ENCODE data around the gene SNAPIN. TPM values are rescaled to one million over a fixed set of nuclear protein-coding genes. Genes with fewer than 3 reads are reported as not detected.

Gene SNAPIN, protein sequence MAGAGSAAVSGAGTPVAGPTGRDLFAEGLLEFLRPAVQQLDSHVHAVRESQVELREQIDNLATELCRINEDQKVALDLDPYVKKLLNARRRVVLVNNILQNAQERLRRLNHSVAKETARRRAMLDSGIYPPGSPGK
- total RNA-seq (2014; rRNA removed; shearing (Covaris generic)), result 29.0 and 31.9 TPM in 2 replicates

DNA sequence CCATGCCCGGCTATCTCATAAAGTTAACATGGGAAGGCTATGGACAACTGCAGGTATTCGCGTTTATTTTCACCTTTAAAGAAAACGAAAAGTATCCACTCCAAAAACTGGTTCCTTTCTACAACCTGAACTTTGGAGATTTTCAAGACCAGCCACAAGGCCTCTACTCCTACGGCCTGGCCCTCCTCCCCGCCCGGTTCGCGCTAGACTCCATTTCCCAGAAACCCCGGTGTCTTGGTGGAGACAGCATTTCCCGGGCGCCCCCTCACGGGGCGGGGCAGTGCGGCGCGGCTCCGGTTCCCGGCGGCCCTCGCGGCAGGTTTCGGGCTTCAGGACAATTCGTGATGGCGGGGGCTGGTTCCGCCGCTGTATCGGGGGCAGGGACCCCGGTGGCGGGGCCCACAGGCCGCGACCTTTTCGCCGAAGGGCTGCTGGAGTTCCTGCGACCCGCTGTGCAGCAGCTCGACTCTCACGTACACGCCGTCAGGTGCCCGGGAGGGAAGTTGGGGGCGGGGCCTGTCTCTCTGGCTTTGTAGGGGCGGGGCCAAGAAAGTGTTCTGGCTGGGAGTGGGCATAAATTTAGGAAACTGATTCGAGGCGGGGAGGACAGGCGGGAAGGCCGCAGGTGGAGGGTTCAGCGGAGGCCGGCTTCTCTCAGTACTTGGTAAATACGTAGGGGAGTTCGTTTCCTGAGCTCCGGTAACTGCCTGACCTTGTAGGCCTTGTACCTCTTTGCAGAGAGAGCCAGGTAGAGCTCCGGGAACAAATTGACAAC is at the start of gene SNAPIN:
TSS of gene SNAPIN (plus strand) at position 304 of the 775 bp plus-strand sequence. CDS start at position 345, 41 bp downstream.
- Histone ChIP-seq H3K4me3 (peak within 1 kb of the TSS; percentile 92), H3K27ac (peak within 1 kb of the TSS; percentile 53), H3K27me3 (no peaks in the 10 kb centered on the region), H3K4me1 (no peaks in the 10 kb centered on the region), H3K9me3 (replicated peaks) (no peaks in the 10 kb centered on the region), H3K36me3 (peaks cover 27% of the 10 kb centered on the region)
- peak; percentile 88 to 90 for DNase-seq

DNA sequence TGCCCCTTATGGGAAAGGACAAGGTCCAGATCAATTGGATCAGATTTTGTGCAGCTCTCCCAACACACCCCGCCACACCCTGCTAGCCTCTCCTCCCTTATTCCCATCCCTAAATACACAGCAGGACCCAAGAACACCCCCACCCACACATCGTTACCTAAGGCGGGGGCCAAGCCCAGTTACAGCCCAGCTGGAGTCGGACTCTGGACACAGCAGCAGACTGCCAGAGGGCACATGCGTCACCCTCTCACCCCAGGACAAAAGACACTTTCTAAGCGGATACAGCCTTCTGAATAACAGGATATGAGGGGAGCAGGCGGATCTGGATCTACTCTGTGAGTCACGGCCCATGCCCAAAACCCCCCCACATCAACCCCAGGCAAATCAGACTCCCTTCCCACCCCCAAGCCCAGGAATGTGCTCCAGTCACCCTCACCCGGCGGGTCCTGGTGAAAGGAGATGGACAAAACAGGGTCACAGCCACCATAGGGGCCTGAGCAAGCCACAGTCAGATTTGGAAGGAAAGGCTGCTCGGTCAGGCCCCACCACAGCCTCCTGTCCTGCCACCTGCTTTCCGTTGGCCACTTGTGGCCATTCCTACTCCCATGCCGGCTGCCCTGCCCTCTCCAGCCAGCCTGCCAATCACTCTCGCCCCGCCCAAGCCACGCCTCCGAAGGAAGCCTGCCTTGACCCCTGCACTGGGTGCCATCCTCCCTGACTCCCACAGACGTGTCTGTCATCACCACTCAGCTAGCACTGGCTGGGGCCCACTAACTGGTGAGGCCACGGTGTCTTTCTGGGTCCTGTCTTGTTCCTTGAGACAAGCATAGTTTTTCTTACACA is 49.5 kb upstream of the SNAPIN start:
- Histone ChIP-seq H3K36me3 (no peaks in the 10 kb centered on the region), H3K9me3 (replicated peaks) (no peaks in the 10 kb centered on the region), H3K27ac (peak overlapping the region; percentile 95), H3K4me1 (peaks cover 33% of the 10 kb centered on the region), H3K27me3 (no peaks in the 10 kb centered on the region), H3K4me3 (peak overlapping the region; percentile 40)
- DNase-seq, result peak; percentile 74 to 77

DNA sequence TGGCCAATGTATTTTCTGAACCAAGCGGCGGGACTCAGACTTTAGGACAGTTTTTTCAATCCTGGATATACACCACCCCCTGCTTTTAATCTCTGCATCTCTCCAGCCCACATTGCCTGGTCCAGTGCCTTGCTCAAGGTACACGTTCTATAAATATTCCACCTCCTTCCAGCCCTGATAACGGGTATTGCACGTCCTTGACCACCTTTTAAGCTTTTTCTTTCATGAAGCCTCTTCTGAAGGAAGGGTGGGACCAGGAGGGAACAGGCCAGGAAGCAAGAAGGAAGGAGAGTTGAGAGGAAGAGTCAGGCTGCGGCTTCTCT is 49.0 kb upstream of the SNAPIN start:
- Histone ChIP-seq H3K27me3 (no peaks in the 10 kb centered on the region), H3K36me3 (no peaks in the 10 kb centered on the region), H3K4me3 (peak overlapping the region; percentile 40; the same call in 1 of the 2 replicates), H3K27ac (peak overlapping the region; percentile 95), H3K4me1 (peaks cover 33% of the 10 kb centered on the region), H3K9me3 (replicated peaks) (no peaks in the 10 kb centered on the region)
- no peak for DNase-seq

DNA sequence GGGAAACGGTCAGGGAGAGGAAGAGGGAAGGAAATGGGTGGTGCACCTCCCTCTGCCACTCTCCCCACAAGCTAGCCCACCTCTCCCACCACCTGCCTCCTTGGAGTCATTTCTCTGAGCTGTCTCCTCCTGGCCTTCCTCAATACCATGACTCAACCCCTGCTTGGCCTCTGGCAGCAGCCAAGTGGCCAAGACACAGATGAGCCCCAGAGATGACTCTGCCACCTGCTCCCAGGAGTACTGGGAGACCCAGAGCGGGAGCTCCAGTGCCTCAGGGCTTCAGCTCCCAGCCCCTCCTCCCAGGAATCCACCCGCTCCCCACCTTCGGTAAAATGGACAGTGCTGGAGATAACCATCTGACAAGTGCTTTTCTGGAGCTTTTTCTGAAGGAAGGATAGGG is 48.2 kb upstream of the SNAPIN start:
- H3K27me3 ChIP-seq, result no peaks in the 10 kb centered on the region
- H3K9me3 ChIP-seq (replicated peaks), result no peaks in the 10 kb centered on the region
- peaks cover 33% of the 10 kb centered on the region for H3K4me1 ChIP-seq
- no peak overlapping the region for H3K27ac ChIP-seq
- H3K4me3 ChIP-seq, result no peak overlapping the region
- H3K36me3 ChIP-seq, result no peaks in the 10 kb centered on the region
- no peak for DNase-seq

DNA sequence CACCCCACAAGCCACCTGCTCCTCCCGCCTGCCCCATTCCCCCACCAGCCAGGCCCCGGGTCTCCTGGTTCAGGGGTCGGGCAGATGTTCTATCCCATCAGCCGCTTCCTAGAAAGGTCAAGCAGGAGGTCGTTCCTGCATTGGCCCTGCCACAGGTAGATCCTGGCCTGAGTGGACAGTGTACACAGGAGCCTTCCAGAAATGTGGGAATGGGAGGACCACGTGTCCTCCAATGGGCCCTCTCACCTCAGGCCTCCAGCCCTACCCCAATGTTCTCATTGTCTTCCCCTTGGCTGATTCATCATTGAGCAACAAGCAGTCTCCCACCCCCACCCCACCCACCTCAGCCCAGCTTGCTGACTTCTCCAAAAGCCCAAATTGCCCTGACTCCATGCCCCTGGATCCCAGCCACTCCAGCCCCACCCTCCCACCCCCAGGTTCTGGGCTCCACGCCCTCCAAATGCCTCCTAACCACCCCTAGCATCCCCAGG is 47.6 kb upstream of the SNAPIN start:
- no peak overlapping the region for H3K27ac ChIP-seq

DNA sequence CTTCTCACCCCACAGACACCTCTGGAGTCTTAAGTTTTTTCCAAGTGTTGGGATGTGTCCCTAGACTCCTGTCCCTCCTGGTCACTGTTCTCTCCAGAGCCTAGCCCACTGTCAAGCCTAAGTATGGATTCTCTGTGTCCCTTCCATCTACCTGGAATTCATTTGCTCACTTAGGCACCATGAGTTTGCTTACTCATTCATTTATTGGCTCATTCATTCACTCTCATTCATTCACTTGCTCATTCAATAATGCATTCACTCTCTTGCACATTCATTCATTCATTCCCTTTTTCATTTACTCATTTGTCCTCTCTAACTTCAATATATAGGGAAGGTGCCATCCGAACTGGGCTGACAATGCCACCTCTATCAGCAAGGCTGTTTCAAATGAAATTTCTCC is 47.1 kb upstream of the SNAPIN start:
- no peak for DNase-seq
- Histone ChIP-seq H3K27me3 (no peaks in the 10 kb centered on the region), H3K4me1 (peaks cover 37% of the 10 kb centered on the region), H3K27ac (no peak overlapping the region), H3K4me3 (no peak overlapping the region), H3K9me3 (replicated peaks) (no peaks in the 10 kb centered on the region), H3K36me3 (no peaks in the 10 kb centered on the region)

More for the DNA sequence above, 47.6 kb upstream of the SNAPIN start:
- peaks cover 36% of the 10 kb centered on the region for H3K4me1 ChIP-seq
- DNase-seq, result no peak
- no peaks in the 10 kb centered on the region for H3K36me3 ChIP-seq
- H3K9me3 ChIP-seq (replicated peaks), result no peaks in the 10 kb centered on the region
- H3K4me3 ChIP-seq, result no peak overlapping the region
- H3K27me3 ChIP-seq, result no peaks in the 10 kb centered on the region

DNA sequence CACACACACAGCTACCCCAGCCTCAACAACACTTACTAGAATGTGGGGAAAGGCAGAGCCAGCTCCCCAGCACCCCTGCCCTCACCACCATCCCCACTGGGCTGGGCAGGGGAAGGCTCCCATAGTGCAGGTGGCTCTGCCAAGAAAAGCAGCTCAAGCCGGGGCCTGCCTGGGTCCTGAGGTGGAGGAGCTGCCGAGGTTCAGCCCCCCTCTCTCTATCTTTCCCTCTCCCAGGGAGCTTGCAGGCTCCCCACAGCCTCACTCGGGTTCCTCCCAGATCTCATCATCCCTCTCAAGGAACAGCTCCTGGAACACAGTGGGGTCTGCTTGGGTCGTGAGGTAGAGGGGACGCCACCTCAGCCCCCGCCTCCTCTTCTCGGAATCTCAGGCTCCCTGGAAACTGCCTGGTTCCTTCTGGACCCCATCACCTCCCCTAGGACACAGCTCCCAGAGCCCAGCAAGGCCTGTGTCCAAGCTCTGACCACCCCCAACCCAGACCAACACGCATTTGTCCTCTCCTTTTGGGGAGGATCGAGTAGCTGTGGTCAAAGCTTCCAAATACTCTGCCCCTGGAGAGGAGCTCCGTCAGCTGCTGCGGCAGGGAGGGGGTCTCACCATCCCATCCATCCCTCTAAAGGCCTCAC is 46.3 kb upstream of the SNAPIN start:
- no peaks in the 10 kb centered on the region for H3K27me3 ChIP-seq
- peak overlapping the region; percentile 59 for H3K4me3 ChIP-seq
- peaks cover 34% of the 10 kb centered on the region for H3K4me1 ChIP-seq

DNA sequence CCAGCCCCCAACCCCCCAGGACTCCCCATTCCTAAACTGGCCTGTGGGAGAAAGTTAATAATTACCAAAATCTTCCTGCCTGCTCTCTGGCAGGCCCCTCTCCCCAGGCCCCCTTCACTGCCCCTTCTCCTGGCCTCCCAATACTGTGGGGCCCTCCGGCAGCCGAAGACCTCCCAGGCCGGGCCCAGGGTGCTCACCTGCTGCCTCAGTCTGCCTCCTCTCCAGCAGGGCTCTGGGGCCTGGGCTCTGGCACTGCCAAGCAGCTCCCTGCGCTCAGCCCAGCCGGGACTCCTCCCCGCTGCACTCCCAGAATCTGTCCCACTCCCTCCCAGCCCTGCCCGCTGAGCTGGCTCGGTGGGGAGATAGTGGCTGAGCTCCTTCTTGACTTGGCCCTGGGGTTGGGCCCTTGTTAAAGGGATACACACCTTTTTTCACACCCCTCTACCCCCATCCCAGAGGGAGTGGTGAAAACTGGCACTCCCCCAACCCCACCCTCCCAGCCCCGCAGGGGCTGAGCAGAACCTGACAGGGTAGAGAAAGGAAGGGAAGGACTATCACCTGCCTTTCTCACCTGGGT is 45.7 kb upstream of the SNAPIN start, which contains the start of gene S100A16:
TSS of gene S100A16 (minus strand) at position 383 of the 577 bp plus-strand sequence. CDS start 4,986 bp downstream, outside the sequence.
- no peaks in the 10 kb centered on the region for H3K9me3 ChIP-seq (replicated peaks)
- no peaks in the 10 kb centered on the region for H3K36me3 ChIP-seq
- peak within 1 kb of the TSS; percentile 39 for H3K27ac ChIP-seq
- peak within 1 kb of the TSS; percentile 59 for H3K4me3 ChIP-seq
- no peaks in the 10 kb centered on the region for H3K27me3 ChIP-seq
- peak; percentile 50 to 58 for DNase-seq
- peaks cover 28% of the 10 kb centered on the region for H3K4me1 ChIP-seq

More for the DNA sequence above, 46.3 kb upstream of the SNAPIN start:
- Histone ChIP-seq H3K36me3 (no peaks in the 10 kb centered on the region), H3K9me3 (replicated peaks) (no peaks in the 10 kb centered on the region), H3K27ac (peak overlapping the region; percentile 39)
- DNase-seq, result no peak

DNA sequence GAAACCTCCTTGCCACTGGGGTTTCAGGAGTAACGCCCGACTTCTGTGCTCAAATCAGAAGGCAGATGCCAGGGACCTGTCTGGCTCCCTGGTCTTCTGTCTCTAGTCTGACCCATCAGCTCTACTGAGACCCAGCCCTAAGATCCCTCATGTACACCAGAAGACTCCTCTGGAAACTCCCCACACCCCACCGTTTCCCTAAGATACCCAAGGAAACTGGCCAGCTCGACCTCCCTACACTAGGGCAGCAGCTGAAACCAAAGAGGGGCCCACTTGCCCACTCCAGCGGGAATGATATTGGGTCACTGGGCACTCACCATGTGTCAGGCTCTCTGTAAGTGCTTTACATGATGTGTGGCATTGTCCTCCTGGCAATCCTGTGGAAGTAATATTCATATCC is 45.1 kb upstream of the SNAPIN start:
- no peak for DNase-seq
- no peaks in the 10 kb centered on the region for H3K36me3 ChIP-seq
- H3K4me3 ChIP-seq, result peak overlapping the region; percentile 59
- H3K4me1 ChIP-seq, result peaks cover 22% of the 10 kb centered on the region
- no peak overlapping the region for H3K27ac ChIP-seq
- no peaks in the 10 kb centered on the region for H3K27me3 ChIP-seq
- H3K9me3 ChIP-seq (replicated peaks), result no peaks in the 10 kb centered on the region

DNA sequence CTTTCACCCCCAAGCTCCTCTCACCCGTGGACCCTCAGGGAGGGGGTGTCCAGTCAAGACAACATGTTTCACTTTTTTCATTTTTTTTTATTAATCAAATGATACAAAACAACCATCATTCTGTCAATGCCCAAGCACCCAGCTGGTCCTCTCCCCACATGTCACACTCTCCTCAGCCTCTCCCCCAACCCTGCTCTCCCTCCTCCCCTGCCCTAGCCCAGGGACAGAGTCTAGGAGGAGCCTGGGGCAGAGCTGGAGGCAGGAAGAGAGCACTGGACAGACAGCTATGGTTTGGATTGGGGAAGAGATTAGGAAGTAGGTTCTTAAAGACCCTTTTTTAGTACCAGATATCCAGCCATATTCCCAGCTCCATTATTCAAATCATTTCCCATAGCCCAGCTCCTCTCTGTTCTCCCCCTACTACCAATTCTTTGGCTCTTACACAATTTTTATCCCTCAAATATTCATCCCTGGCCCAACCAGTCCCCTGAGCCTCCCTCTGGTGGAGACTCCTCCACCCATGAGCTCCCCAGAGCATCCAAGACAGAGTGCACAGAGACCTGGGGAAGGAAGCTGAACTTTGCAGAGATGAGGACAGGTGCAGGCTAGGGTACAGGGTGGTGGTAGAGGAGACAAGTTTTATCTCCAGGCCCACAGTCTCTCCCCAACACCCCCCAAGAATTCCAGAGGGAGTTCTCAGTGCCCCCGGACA is 44.2 kb upstream of the SNAPIN start:
- no peak for DNase-seq
- Histone ChIP-seq H3K36me3 (peaks cover 2% of the 10 kb centered on the region), H3K27ac (no peak overlapping the region), H3K27me3 (no peaks in the 10 kb centered on the region), H3K9me3 (replicated peaks) (no peaks in the 10 kb centered on the region), H3K4me1 (peaks cover 13% of the 10 kb centered on the region), H3K4me3 (no peak overlapping the region)

DNA sequence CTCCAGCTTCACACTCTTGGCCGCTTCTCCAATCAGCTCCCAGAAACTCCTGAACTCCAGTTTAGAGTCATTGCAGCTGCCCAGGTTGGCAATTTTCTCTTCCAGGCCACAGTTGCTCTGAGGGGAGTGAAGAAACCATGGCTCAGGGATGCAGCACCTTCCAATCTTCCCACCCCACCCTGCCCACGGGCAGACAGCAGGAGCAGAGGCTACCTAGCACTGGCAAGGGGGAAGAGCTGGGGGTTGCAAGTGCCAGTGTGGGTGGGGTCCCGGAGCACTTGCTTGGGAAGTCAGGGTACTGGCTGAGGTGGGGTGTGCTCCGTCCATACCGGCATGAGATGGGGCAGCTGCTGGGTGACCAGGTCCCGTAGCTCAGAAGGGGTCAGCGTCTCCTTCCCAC is 43.6 kb upstream of the SNAPIN start:
- Histone ChIP-seq H3K27me3 (no peaks in the 10 kb centered on the region), H3K4me1 (peaks cover 8% of the 10 kb centered on the region), H3K4me3 (no peak overlapping the region), H3K27ac (no peak overlapping the region), H3K36me3 (peaks cover 7% of the 10 kb centered on the region), H3K9me3 (replicated peaks) (no peaks in the 10 kb centered on the region)
- DNase-seq, result no peak

DNA sequence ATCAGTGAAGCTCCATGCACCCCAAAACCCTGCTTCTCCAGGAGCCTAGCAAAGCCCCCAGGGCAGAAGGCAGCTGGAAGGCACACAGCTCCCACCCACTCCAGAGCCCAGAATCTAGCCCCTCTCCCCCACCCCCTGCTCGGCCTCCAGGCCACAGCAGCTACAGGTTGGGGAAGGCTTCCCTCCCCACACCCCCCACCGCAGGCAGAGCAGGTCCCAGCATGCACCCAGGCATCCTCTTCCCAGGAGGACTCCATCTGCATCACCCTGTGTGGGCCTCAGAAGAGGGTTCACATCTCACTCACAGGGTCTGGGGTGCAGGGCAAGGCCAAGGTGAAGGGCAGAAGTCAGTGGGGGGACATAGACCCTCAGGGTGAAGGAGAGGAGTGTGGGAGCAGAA is 43.1 kb upstream of the SNAPIN start:
- H3K27me3 ChIP-seq, result no peaks in the 10 kb centered on the region
- H3K27ac ChIP-seq, result no peak overlapping the region
- no peaks in the 10 kb centered on the region for H3K9me3 ChIP-seq (replicated peaks)
- peaks cover 8% of the 10 kb centered on the region; the same call in 1 of the 2 replicates for H3K4me1 ChIP-seq
- DNase-seq, result no peak
- H3K4me3 ChIP-seq, result no peak overlapping the region
- H3K36me3 ChIP-seq, result peaks cover 12% of the 10 kb centered on the region

DNA sequence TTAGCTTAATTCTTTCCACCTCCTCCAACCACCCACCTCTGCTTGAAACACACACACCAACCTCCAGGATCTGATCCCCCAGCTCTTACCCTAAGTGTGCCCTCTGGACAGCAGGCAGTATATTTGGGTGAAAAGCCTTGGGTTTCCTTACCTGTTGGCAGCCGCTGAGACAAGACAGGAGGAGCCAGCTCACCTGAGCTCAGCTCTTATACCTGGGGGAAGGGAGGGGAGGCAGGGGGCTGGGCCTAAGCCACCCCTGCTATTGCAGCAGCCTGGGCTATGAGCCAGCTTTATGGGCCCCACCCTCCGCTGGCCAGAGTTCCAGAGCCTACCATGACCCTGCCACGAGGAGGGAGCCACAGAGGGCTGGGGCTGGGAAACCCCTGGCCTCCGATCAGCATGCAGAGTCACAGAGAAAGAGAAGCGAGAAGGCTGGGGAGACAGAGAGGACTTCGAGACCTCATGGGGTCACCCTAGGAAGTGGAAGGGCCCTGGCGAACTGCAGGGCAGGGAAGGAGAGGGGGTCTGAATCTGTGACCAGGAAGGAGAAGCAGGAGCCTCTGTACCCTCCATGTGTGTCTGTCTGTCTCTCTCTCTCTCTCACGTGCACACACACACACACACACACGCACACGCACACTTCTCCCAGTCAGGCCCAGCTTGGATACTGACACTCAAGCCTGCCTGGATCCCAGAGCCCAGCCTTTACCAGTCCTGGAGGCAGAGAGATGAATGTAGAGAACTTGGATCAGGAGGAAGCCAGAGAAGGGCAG is 42.2 kb upstream of the SNAPIN start, which contains the start of gene S100A14:
TSS of gene S100A14 (minus strand) at position 182 of the 773 bp plus-strand sequence. CDS start 467 bp downstream, outside the sequence.
- Histone ChIP-seq H3K27ac (no peak within 1 kb of the TSS), H3K4me3 (no peak within 1 kb of the TSS), H3K9me3 (replicated peaks) (no peaks in the 10 kb centered on the region), H3K27me3 (no peaks in the 10 kb centered on the region), H3K36me3 (peaks cover 14% of the 10 kb centered on the region), H3K4me1 (peaks cover 7% of the 10 kb centered on the region; the same call in 1 of the 2 replicates)
- no peak for DNase-seq
